DMS53 (cell line): Measurements from ENCODE around the gene SRGAP1.
"Not testable (repeated sequence)": the region's sequence is repeated elsewhere in the genome, so short reads cannot be mapped to it uniquely, and the experiment has no call there.

Source experiments
- DNase-seq: peaks from one replicate; lab custom pipeline; 2025; lab: John Stamatoyannopoulos, UW

Gene SRGAP1

GRCh38 chr12:64122154-64122553 is 277.7 kb downstream of the SRGAP1 start:
- no peak for DNase-seq

DNA sequence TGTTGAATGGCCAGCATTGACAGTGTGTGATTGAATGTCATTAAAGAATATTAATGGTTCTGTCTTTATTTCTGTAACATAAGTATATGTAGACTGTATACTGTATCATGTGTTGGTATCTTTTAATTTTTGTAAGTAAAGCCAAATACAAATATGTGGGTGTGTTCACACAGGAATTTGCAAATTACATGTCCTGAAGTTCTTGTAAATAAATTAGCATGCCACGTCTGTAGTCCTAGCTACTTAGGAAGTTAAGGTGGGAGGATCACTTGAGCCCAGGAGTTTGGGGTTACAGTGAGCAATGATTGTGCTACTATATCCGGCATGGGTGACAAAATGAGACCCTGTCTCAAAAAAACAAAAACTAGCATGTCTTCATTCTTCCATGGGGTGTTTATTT is 278.5 kb downstream of the SRGAP1 start:
- no peak for DNase-seq

DNA sequence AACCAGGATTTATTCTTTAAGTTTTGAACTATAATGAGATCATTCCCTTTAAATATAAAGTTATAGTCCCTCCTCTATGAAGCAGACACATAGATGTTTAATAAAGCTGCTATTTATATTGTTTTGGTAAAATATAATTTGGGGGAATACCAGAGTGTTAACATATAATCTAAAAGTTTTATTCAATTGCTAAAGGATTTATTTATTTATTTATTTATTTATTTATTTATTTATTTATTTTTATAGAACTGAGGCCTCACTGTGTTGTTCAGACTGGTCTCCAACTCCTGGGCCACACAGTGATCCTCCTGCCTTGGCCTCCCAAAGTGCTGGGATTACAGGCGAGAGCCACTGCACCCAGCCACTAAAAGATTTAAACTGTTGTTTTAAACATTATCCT is 278.9 kb downstream of the SRGAP1 start:
- no peak for DNase-seq

DNA sequence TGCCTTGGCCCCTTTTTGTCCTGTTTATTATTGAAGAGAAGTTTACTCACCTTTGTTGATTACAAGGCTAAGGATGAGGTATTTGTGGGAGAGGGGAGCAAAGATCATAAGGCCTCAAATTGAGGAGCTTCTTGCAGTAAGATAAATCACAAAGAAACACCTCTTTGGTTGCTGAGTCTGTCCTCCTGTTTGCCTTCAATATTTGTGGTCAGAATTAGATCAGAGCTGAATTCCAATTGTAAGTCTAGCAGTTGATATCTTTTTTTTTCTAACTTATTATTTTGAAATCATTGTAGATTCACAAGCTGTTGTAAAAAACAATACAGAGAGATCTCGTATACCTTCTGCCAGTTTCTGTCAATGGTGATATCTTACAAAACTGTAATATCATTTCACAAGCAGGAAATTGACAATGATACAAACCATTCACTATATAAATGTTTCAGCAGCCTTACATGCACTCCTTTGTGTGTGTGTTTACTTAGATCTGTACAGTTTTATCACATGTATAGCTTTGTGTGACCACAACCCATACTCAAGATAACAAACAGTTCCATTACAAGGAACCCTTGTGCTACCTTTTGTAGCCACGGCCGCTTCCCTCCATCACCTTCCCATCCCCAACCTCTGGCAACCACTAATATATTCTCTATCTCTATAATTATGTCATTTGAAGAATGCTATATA is 280.2 kb downstream of the SRGAP1 start:
- no peak for DNase-seq

GRCh38 chr12:64125913-64126312 is 281.4 kb downstream of the SRGAP1 start:
- no peak for DNase-seq

GRCh38 chr12:64127811-64128210 is 283.3 kb downstream of the SRGAP1 start:
- DNase-seq = no peak

DNA sequence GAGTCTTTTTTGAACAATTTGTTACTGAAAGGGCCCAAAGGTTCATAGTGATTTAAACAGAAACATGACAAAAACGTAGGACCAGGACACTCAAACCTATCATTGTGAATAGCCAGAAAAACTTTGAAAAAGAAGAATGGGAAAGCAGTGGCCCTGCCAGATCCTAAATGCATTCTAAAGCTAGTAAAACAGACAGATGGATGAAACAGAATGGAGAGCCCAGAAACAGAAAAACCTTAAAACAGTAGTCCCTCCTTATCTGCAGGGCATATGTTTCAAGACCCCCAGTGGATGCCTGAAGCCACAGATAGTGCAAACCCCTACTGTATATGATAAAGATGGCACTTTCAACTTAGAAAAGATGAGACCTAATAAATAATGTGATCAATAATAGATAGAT is 283.9 kb downstream of the SRGAP1 start:
- DNase-seq = no peak

DNA sequence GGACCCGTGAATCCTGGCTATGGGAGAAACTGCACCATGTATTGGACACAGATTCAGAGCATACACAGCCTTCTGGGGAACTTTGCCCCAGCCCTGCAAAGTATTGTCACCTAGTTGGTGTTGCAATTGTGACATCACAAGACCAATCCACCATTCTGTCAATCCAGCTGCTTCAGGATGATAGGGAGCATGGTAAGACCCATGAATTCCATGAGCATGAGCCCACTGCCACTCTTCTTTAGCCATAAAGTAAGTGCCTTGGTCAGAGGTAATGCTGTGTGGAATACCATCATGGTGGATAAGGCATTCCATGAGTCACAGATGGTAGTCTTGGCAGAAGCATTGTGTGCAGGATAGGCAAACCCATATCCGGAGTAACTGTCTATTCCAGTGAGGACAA is 286.0 kb downstream of the SRGAP1 start:
- DNase-seq = not testable (repeated sequence)

DNA sequence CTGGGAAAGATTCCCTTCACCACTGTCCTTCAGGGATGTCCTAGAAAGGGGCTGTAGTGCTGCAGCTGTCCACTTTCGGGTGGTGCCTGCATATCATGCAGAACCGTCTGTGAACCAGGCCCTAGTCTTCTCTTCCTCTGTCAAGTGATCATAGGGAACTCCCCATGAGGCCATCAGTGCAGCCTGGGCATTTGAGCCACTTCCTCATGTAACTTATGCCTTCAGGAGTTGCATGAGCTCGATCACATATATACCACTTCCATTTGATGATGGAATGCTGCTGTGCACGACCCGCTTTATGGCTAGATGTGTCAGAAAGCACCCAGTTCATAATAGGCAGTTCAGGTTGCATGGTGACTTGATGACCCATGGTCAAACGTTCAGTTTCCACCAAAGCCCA is 287.0 kb downstream of the SRGAP1 start:
- DNase-seq = not testable (repeated sequence)

DNA sequence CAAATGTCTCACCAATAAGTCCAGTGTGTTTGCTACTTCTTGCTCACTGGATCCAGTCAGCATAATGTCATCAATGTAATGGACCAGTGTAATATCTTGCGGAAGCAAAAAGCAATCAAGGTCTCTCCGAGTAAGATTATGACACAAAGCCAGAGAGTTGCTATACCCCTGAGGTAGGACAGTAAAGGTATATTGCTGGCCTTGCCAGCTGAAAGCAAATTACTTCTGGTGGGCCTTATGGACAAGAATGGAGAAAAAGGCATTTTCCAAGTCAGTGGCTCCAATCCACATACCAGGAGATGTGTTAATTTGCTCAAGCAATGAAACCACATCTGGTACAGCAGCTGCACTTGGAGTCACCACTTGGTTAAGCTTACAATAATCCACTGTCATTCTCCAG is 288.2 kb downstream of the SRGAP1 start:
- not testable (repeated sequence) for DNase-seq

GRCh38 chr12:64137117-64137516 is 292.6 kb downstream of the SRGAP1 start:
- no peak for DNase-seq

- no peak for DNase-seq
Measured at GRCh38 chr12:64139021-64139420, 294.5 kb downstream of the SRGAP1 start.

- no peak for DNase-seq
Measured at GRCh38 chr12:64142382-64142781, 297.9 kb downstream of the SRGAP1 start.

DNA sequence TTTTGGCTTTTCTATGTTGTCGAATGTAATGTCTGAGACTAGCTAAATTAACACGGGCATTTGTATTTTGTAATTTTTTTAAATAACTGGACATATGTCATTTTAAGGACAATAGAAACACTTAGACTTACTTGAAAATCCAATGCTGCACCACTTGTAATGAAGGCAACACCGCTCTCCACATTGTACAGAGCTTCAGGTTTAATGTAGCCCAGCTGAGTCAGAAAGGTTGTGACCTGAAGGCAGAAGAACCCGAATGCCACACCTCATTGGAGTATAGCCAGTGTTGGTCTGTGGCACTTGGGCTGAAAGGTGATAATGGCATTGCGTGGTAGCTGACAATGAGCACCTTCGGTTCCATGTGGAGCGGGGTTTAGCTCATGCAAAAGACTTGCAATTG is 298.3 kb downstream of the SRGAP1 start:
- no peak for DNase-seq

DNA sequence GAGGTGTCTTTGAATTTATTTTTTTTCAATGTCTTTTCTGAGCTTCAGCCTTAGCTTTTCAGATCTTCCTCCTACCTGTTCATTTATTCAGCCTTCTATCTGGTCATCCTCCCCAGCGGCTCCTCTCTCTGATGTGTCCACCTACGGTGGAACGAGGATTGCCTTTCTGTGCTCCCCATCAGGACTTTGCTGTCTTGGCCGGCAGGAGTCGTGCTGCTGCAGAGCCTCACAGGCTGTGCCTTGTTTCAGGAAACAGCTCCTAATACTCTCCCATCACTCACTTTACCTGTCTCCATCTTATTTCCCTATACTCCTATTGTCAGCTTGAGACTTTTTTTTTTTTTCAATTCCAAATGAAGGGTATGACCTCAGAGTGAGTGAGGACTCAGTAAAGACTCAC is 300.7 kb downstream of the SRGAP1 start:
- no peak for DNase-seq

DNA sequence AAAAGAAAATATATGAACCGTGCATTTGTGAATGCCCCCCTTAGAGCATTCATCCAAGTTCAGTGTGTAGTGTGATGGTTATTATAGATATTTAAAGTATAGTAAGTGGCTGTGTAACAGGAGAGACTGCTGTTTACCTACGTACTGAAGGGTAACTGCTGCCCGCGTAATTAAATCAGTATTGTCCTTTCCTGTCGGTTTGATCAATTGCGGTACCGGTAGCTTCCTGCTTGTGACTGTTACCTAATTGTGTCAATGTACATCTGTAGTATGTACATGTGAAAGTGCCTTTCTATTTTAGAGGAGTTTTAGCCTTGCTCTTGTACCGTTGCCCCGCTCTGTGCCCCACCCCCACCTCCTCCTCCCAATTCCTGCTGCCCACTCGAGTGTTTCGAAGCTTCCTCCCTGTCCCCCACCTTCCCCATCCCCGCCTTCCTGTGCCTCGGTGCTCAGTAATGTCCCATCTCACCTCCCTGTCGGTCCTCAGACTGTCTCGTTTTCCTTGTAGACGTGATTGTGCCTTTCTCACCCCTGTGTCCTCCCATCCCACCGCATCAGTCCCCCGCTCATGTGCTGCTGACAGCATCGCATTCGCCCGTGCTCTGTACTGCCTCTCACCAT is 302.6 kb downstream of the SRGAP1 start:
- DNase-seq = no peak

DNA sequence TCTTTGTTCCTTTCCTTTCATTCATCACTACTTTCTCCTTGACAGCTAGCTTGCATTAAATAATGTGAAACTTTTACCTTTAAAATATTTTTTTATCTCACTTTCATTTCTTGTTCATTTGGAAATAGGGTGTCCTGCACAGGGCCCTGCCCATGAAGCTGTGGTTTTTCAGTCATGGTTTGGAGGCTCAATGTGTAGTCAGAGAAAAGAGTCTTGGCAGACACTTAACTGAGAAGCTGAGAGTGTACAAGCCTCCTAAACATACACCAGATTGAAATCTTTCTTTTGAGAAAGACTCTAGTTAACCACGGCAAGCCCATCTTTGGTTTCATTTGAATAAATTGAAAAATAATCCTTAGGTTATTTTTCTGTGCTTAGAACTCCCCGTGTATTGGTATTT is 303.4 kb downstream of the SRGAP1 start:
- DNase-seq = no peak

DNA sequence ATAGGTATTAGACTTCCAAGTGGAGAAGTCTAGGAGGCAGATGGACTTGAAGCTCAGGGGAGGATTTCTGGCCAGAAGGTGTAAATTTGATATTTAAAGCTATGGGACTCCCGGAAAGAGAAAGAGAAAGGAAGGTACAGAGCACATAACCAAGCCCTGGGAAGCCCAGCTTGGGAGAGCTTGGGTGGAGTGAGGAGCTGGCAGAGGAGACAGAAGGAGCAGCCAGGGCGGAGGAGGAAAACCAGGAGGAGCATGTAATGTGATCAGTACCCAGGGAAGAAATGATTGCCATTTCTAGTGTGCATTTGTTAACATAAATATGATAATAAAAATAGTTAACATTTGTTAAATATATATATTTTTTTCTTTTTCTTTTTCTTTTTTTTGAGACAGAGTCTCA is 310.2 kb downstream of the SRGAP1 start:
- no peak for DNase-seq

GRCh38 chr12:64157110-64157509 is 312.6 kb downstream of the SRGAP1 start:
- no peak for DNase-seq

DNA sequence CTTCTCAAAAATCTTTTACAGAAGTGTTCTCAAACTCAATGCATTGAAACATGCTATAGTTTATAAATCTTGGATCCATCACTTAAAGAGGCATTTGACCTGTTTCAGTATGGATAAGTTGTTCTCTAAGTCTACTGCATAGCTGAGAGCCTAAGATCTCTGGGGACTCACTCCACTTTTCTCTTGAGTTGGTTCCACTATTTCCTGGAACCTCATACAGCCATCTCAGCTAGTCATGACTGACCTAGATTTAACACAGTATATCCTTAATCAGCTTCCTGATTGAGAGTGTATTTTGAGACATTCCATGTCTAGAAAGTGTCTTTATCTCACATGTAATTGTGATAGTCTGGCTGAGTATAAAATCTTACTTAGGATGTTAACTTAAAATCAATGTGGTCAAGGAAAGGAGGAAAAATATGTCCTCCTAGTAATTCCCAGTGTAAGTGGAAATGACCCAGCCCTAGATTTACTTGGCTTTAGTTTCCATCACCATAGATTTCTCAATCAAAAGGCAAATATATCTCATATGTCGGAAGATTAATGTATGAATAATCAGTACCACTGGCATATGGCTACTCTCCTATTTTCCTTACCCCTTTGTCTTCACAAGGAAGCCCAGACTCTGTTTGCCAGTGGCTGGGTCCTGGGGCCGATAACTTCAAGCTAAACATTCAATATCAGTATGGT is 315.7 kb downstream of the SRGAP1 start:
- no peak for DNase-seq

DNA sequence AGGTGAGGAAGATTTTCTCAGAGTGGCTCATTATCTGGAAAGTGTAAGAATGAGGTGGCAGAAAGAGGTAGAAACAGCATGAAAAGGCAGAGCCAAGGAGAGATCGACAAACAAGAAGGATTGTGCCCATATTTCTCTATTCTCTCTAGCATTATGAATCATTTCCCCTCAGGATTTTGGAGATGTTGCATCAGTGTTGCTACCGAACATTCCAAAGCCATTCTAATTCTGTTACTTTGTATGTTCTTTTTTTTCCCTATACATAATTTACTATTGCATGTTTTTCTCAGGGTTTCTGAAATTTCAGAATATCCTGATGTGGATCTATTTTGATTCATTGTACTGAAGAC is 316.2 kb downstream of the SRGAP1 start:
- DNase-seq = no peak

GRCh38 chr12:64166606-64167005 is 322.1 kb downstream of the SRGAP1 start:
- DNase-seq = not testable (repeated sequence)

DNA sequence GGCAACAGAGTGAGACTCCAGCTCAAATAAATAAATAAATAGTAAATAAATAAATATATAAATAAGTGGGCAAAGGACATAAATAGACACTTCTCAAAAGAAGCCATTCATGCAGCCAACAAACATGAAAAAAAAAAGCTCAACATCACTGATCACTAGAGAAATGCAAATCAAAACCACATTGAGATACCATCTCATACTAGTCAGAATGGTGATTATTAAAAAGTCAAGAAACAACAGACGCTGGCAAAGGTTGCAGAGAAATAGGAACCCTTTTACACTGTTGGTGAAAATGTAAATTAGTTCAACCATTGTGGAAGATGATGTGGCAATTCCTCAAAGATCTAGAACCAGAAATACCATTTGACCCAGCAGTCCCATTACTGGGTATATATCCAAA is 322.5 kb downstream of the SRGAP1 start:
- not testable (repeated sequence) for DNase-seq

DNA sequence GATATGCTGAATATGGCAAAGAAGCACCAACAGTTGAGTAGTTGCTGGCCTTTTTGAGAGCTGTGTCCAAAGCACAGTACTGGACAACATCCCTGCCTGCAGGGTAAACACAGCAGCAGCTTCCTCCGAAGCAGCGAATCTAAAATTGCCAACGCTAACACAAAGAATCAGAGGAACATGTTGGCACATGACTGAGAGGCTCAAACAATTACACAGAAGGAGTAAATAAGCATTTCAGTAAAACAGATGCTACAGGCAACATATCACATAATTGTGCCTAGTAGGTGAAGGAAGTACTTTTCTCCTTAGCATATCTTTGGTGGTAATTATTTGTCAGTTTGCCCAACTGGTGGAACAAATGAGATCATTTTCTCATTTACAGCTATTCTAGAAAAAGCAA is 325.5 kb downstream of the SRGAP1 start:
- DNase-seq = no peak
